Putamen (tissue), 1 donor: ENCODE data around the gene TXNDC11.

ENCODE experiments used
- DNase-seq: peaks from one replicate; pipeline ENCODE4 v3.0.0-alpha.2; 2016; ENCODE audit warnings: low spot score

The TXNDC11 gene

DNA sequence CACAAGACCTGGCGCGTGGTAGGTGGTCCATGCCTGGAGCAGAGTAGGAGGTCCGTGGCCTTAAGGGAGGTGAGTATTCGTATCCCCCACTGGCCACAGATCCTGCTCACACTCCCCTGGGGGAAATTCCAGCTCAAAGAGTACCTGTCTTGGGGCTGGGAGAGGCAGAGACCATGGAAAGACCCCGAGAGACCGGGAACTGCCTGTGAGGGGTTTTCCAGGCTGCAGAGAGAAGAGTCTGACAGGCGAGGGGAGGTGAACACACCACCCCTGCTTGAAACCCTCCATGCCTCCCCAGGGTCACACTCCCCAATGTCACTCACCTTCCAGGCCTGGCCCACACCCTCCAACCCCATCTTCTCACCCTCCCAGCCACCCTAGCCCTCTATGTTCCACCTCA lies 87.0 kb downstream of the TXNDC11 start:
- DNase-seq: no peak

DNA sequence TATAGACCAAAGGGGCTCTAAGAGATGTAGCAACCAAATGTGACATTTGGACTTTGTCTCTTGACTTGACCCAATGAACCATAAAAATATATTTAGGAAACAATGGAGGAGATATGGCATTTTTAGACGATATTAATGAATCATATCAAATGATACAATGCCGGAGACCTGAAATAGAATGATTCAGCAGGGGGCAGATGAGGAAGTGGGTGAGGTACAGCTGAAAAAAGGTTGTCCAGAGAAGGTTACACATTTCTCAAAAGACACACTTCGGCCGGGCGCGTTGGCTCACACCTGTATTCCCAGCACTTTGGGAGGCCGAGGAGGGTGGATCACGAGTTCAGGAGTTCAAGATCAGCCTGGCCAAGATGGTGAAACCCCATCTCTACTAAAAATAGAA lies 90.9 kb downstream of the TXNDC11 start:
- DNase-seq: no peak

DNA sequence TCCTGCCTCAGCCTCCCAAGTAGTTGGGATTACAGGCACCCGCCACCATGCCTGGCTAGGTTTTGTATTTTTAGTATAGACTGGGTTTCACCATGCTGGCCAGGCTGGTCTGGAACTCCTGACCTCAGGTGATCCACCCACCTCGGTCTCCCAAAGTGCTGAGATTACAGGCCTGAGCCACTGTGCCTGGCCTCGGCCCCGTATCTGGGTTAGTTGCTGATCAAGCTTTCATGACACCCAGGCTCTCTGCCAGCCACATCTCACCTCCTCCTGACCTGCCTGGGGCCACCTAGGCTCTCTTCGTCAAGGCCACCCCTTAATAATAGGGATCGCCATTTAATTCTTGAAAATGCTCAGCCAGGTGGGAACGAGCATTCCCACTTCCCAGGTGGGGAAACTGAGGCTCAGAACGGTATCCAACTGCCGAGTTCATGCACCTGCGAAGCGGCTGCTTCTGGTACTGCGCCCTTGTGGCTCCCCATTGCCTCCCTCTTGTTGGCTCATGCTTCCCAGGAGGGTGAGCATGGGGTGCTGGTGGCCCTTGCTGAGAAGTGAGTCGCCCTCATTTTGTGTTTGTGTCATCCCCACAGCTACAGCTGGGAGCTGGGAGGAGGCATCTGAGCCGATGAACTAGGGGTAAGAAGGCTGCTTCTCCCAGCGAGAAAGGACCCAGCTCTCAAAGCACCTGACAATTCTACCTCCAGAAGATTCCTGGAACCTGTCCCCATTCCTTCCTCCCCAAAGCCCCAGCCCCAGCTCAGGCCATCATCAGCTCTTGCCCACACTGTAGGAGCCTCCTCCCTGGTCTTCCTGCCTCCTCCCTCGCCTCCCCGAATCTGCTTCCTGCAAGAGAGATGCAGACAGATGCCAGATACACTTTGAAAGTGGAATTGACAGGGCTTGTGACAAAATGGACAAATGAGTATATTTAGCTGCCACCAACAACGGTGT lies 91.7 kb downstream of the TXNDC11 start:
- no peak for DNase-seq

DNA sequence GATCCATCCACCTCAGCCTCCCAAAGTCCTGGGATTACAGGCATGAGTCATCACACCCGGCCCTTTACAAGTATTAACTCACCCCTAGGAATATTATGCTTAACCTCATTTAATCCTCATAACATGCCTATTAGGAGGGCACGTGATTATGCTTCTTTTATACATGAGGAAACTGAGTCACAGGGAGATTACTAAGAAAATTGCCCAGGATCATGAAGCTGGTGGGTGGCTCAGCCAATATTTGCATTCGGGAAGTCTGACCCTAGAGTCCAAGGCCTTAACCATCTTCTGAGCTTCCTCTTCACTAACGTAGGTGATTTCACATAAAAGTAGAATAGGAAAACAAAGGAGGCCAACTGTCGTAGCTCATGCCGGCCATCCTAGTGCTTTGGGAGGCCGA lies 93.4 kb downstream of the TXNDC11 start:
- DNase-seq: no peak

DNA sequence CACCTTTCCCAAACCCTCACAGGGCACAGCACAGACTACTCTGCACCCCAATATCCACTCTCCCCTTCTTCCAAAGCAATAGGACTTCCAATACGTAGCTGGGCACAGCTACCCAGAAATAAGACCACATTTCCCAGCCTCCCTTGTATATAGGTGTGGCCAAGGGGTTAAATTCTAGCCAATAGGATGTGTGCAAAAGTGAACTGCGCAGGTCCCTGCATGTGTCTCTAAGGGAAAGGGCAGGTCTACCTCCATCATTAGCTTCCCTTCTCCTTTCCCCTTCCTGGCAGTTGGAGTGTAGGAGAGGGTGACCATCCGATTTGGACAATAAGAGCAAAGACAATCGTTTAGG lies 99.9 kb downstream of the TXNDC11 start:
- DNase-seq: no peak

DNA sequence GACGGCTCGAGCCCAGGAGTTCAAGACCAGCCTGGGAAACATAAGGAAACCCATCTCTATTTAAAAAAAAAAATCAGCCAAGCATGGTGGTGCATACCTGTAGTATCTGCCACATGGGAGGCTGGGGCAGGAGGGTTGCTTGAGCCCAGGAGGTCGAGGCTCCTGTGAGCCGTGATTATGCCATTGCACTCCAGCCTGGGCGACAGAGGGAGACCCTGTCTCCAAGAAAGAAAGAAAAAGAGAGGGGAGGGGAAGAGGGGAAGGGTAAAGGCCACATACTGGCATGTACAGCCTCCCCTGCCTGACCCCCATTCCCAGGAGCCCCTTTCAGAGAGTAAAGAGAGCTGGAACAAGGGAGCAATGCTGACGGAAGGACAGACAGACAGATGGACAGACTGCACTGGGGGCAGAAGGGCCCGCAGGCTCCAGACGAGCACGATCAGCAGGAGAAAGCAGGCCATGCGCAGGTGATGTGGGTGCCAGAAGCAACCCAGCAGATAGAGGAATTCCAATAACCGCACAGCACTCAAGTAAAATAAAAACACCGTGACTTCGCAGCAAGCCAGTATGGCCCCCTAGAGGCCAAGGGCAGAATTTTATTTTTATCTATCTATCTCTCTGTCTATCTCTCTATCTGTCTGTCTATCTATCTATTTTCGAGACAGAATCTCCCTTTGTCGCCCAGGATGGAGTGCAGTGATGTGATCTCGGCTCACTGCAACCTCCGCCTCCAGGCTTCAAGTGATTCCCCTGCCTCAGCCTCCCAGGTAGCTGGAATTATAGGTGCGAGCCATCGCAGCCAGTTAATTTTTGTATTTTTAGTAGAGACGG lies 101.5 kb downstream of the TXNDC11 start:
- peak; percentile 56 for DNase-seq

DNA sequence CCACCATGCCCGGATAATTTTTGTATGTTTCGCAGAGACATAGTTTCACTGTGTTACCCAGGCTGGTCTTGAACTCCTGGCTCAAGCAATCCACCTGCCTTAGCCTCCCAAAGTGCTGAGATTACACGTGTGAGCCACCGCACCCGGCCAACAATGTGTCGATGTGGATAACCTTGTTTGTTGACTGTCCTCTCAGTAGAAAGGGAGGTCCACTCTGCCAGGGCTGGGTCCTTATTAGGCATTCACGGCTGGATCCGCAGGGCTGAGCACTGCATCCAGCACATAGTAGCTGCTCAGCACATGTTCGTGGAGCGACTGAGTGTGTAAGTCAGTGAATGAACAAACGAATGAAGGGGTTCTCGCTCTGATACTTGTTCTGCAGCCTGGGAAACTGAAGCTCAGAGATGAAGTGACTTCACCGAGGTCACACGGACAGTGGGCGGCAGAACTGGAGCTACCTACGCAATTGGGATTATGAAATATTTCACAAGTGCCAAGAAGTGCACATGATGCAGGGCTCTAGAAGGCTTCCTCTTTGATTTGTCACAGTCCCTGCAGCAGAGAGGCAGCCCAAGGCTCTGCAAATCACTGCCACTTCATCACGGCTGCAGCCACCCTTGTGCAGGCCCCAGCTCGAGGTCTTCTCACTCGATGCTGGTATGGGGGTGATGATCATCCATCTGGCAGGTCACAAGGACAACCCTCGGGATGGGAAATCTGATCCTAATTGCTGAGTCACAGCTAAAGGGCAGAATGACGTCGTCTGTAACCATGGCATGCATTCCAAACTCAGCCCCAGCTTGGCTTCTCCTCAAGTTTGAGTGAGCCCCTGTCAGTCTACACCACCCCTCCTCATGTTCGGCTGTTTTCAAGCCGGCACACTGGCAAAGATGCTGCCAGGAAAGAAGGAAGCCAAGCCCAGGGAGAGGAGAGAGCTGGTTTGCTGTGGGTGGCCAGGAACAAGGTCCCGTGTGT lies 102.4 kb downstream of the TXNDC11 start:
- peak; percentile 87 for DNase-seq

DNA sequence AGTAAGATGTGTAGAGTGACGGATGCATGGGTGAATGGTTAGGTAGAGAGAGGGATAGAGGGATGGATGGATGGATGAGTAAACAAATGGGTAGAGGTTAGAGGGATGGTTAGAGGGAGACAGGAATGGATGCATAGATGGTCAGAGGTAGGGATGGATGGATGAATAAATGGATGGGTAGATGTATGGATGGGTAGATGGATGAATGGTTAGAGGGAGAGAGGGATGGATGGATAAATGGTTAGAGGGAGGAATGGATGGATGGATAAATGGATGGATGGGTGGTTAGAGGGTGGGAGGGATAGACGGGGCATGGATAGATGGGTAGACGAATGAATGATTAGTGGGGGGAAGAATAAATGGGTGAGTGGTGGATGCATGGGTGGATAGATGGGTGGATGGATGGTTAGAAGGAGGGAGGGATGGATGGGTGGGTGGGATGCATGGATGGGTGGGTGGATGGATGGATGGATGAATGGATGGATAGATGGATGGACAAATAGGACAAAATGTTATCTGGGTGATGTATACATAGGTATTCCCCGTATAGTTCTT lies 103.6 kb downstream of the TXNDC11 start:
- no peak for DNase-seq

DNA sequence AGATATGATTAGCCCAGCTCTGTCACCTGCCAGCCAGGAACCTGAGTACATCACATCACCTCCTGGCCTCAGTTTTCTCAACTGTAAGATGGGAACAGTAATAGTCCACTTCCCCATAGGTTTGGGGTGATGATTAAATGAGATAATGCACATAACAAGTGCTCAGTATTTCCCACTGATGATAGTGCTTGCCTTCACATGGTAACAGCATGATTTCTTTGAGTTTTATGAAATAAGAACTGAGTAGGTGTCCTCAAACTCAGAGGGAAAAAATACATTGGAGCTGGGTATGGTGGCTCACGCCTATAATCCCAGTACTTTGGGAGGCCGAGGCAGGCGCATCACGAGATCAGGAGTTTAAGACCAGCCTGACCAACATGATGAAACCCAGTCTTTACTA lies 104.5 kb downstream of the TXNDC11 start:
- DNase-seq: no peak

DNA sequence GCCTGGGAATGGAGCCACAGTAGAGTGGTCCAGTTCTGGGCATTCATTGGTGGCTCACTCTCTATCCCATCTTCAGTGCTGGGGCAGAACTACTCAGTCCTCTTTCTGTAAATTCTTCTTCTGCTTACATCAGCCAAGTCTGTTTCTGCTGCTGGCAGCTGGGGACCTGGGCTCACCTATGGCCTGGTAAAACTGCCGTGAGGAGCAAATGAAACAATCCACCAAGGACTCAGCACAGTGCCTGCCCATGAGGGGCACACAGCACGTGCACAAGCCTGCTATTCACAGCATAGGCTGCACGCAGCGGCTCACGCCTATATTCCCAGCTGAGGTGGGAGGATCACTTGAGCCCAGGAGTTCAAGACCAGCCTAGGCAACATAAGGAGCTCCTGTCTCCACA lies 105.3 kb downstream of the TXNDC11 start:
- no peak for DNase-seq

DNA sequence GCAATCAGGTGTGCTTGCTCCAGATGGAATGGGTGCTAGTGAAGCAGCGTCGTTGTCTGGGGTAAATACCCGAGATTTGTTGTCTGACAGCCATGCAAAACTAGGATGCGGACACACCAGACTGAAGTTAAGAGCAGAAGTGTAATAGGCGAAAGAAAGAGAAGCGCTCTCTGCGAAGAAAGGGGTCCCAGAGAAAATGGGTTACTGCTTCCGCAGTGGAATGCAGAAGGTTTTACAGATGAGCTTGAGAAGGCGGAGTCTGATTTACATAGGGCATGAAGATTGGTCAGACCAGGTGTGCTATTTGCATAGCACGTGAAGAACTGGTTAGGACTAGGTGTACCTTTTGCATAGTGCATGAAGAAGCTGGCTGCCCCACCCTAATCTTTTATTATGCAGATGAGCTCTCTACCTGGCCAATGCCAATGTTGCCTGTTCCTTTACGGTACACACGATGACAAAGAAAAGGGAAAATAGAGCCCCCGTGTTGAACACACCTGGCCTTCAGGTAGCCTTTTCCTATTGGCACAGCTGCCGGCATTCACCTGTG lies 106.4 kb downstream of the TXNDC11 start:
- no peak for DNase-seq

DNA sequence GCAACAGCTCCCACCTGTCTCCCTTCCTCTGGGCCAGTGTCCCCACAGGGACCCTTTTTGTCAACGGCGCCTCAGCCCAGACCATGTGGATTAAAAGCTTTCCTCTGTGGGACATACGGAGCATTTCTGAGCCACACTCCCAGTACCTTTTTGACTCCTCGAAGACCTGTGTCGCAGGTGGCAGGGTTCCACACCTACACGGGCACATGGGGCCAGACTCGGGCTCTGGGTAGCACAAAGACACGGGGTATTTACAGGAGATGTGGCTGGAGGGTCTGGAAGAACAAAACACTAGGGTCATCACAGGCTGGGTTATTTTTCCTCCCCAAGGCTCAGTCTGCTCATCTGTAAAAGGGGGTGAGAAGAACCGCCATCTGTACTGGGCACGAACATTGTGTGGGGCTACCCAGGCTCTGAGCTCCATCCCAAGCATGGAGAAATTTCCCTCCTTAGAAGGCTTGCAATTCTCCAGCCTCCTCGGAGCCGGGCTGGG lies 106.9 kb downstream of the TXNDC11 start:
- DNase-seq: no peak

DNA sequence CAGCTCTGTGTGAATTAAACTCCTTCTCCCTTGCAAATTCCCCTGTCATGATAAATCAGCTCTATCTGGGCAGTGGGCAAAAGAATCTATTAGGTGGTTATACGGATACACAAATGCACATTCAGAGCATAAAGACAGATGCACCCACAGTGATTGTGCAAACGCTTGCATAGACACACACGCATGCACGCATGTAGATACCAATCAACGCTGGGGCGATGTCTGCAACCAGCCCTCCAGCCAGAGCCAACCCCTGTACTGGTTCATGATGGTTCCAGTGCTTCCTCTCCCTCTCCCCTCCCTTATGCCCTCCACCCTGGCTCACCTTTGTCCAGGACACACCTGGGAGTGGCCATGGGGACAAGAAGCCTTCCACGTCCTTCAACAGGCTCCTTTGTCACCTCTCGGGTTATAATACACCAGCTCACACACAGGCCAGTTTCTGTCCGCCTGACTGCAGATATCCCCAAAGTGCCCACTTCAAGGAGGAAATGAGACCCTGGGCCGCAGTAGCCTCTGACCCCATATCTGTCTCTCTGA lies 107.5 kb downstream of the TXNDC11 start:
- DNase-seq: no peak

DNA sequence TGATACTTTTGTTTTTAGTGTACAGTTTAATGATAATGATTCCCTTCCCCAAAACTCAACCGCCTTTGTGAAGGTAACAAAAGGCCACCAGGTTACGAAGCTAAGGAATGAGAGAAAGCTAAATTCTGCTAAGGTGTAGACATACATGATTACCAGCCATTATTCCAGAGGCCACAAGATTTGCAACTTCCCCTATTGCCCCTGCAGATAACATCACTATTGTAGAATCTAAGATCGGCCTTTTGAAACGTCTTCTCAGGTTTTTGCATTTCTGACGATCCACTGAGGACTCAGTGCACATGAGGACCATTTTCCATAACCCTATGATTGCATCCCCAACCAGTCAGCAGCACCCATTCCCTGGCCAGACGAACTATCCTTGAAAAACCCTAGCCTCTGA lies 108.3 kb downstream of the TXNDC11 start:
- DNase-seq: no peak

DNA sequence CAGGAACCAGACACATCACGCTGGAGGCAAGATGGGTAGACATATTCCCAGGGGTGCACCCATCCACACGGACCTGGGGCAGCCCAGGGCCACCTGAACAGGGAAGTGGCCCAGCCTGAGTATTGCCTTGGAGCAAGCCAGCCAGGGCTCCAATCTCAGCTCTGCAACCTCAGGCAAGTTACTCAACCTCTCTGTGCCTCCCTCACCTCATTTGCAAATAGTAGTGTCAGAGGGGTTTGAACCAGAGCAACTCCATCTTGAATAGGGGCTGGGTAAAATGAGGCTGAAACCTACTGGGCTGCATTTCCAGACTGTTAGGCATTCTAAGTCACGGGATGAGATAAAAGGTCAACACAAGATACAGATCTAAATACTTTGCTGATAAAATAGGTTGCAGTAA lies 109.5 kb downstream of the TXNDC11 start:
- DNase-seq: no peak

DNA sequence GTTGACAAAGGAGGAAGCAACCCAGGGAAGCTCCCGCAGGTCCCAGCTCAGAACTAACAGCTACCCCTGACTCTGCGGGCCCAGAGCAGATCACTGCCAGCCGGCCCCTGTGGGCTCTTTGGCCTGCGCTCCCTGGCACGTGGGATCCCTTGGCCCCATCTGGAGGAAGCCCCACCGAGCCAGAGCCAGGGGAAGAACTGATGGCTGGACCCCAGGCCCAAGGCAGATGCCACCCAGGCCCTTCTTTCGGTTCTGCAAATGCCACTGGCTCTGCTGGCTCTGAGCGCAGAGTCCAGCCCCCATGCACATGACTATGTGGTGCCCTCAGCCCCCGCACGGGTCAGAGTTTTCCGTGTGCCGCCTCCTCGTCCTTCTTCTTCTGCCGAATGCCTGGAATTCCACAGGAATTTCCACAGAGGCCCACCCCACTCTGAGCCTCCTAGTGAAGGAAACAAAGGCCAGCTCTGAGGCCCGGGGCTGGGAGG lies 110.2 kb downstream of the TXNDC11 start:
- no peak for DNase-seq

DNA sequence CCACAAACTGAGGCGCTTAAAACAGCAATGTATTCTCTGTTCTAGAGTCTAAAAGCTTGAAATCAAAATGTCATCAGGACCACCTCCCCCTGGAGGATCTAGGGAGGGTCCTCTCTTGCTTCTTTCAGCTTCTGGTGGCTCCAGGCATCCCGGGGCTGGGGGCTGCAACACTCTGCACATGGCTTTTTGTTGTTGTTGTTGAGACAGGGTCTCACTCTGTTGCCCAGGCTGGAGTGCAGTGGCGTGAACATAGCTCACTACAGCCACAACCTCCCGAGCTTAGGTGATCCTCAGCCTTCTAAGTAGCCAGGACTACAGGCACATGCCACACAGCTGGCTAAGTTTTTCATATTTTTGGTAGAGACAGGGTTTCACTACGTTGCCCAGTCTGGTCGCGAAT lies 111.4 kb downstream of the TXNDC11 start:
- DNase-seq: no peak

DNA sequence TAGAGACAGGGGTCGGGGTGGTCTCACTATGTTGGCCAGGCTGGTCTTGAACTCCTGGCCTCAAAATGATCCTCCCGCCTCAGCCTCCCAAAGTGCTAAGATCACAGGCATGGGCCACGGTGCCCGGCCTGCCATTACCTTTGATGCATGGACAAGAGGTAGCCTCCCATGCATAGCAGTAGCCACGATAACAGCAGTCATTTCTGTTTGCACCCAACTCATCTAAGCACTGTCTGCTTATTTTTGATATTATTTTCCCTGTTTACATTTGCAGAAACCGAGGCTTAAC lies 111.9 kb downstream of the TXNDC11 start:
- no peak for DNase-seq

DNA sequence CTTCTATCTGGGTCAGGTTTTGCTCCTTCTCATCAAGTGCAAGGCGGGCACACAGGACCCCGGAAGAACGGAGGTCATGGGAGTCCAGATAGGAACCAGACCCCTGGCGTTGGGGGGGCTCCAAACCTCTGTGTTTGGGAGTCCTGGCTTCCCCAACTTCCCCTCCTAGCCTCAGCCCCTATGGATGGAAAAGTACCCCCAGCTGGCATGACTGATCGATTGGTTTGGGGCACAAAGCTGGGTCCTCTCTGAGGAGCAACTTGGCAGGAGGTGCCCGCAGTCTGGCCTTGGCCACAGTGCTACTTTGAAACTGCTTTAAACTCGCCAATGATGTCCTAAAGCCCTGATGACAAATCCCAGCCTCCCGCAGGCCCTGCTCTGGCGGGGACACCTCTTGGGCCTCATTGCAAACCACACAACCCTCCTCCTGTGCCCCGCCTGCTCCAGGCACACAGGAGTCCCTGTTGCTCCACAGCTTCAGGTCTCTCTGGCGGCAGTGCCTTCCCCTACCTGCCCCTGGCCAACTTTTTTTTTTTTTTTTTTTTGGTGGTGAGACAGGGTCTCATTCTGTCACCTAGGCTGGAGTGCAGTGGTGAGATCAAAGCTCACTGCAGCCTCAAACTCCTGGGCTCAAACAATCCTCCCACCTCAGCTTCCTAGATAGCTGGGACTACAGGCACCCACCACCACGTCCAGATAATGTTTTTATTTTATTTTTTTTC lies 112.5 kb downstream of the TXNDC11 start:
- no peak for DNase-seq
